ENCODE results near the gene GARIN6.
A peak's percentile ranks its signal among the peaks of the same experiment; 100 is the strongest.

Gene GARIN6

DNA sequence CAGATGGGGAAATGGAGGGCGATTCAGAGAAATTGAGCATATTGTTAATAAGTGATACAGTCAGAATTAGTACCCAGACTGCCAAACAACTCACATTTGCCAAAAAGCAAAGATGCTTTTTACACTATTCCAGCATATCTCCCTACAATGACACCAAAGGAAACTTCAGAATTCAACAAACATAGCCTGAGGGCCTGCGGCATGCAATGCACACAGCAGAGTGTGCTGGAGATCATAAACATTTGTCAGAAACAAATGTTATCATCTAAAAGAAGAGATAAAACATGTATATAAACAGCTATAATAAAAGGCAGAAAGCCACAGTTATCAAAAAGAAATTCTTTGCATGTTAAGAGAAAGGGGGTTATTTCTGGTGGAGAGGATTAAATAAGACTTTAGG is 20.1 kb upstream of the GARIN6 start:
- H3K9me3 ChIP-seq (ENCODE audit: severe bottlenecking): no peaks in the 10 kb centered on the region
- no peak overlapping the region for H3K4me3 ChIP-seq (ENCODE audit: severe bottlenecking)
- TF ChIP-seq, protein P1, sequence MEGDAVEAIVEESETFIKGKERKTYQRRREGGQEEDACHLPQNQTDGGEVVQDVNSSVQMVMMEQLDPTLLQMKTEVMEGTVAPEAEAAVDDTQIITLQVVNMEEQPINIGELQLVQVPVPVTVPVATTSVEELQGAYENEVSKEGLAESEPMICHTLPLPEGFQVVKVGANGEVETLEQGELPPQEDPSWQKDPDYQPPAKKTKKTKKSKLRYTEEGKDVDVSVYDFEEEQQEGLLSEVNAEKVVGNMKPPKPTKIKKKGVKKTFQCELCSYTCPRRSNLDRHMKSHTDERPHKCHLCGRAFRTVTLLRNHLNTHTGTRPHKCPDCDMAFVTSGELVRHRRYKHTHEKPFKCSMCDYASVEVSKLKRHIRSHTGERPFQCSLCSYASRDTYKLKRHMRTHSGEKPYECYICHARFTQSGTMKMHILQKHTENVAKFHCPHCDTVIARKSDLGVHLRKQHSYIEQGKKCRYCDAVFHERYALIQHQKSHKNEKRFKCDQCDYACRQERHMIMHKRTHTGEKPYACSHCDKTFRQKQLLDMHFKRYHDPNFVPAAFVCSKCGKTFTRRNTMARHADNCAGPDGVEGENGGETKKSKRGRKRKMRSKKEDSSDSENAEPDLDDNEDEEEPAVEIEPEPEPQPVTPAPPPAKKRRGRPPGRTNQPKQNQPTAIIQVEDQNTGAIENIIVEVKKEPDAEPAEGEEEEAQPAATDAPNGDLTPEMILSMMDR (IDR thresholded peaks at IDR 0.05; ENCODE audit: poor library complexity, severe bottlenecking): no peak
- H3K4me1 ChIP-seq (ENCODE audit: insufficient read depth, poor library complexity, severe bottlenecking): no peaks in the 10 kb centered on the region
- no peaks in the 10 kb centered on the region for H3K36me3 ChIP-seq (ENCODE audit: low read depth)
- ATAC-seq (ENCODE audit: low read depth): no peak
- H3K27ac ChIP-seq (ENCODE audit: poor library complexity, severe bottlenecking): no peak overlapping the region
- H3K27me3 ChIP-seq (ENCODE audit: insufficient read depth, poor library complexity, severe bottlenecking): no peaks in the 10 kb centered on the region
- no peak for DNase-seq (ENCODE audit: low spot score)

DNA sequence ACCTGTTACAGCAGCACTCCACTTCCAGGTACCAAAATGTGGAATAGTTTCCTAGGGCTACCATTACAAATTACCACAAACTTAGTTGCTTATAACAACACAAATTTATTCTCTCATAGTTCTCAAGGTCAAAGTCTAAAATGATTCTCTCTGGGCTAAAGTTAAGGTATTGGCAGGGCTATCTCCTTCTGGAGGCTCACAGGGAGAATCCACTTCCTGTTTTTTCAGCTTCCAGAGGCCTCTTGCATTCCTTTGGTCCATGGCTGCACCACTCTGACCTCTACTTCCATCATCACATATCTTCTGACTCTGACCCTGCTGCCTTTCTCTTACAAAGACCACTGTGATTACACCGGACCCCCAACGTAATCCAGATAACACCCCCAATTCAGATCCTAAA is 2.9 kb upstream of the GARIN6 start:
- ATAC-seq (ENCODE audit: low read depth) (no peak), DNase-seq (ENCODE audit: low spot score) (no peak)
- Histone ChIP-seq H3K27me3 (ENCODE audit: insufficient read depth, poor library complexity, severe bottlenecking) (no peaks in the 10 kb centered on the region), H3K27ac (ENCODE audit: poor library complexity, severe bottlenecking) (no peak overlapping the region), H3K36me3 (ENCODE audit: low read depth) (no peaks in the 10 kb centered on the region), H3K4me1 (ENCODE audit: insufficient read depth, poor library complexity, severe bottlenecking) (no peaks in the 10 kb centered on the region), H3K9me3 (ENCODE audit: severe bottlenecking) (no peaks in the 10 kb centered on the region), H3K4me3 (ENCODE audit: severe bottlenecking) (no peak overlapping the region)
- TF ChIP-seq, protein P1 (IDR thresholded peaks at IDR 0.05; ENCODE audit: poor library complexity, severe bottlenecking): no peak

DNA sequence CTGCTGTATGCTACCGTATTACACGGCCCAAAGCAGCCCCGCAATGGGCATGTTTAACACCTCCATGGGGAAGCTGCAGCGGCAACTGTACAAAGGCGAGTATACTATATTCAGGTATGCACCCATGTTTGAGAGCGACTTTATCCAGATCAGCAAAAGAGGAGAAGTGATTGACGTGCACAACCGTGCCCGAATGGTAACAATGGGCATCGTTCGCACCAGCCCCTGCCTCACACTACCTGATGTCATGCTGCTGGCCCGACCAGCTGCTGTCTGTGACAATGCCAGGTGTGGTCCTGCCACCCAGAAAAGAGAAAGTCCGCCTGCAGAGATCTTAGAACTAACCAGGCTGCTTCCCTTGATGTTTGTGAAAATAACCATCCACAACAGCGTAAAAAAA is 630 bp downstream of the GARIN6 start:
- ATAC-seq (ENCODE audit: low read depth) (no peak), DNase-seq (ENCODE audit: low spot score) (no peak)
- Histone ChIP-seq H3K4me3 (ENCODE audit: severe bottlenecking) (no peak overlapping the region), H3K27me3 (ENCODE audit: insufficient read depth, poor library complexity, severe bottlenecking) (no peaks in the 10 kb centered on the region), H3K9me3 (ENCODE audit: severe bottlenecking) (no peaks in the 10 kb centered on the region), H3K27ac (ENCODE audit: poor library complexity, severe bottlenecking) (no peak overlapping the region), H3K4me1 (ENCODE audit: insufficient read depth, poor library complexity, severe bottlenecking) (no peaks in the 10 kb centered on the region), H3K36me3 (ENCODE audit: low read depth) (no peaks in the 10 kb centered on the region)
- TF ChIP-seq, protein P1 (IDR thresholded peaks at IDR 0.05; ENCODE audit: poor library complexity, severe bottlenecking): no peak

DNA sequence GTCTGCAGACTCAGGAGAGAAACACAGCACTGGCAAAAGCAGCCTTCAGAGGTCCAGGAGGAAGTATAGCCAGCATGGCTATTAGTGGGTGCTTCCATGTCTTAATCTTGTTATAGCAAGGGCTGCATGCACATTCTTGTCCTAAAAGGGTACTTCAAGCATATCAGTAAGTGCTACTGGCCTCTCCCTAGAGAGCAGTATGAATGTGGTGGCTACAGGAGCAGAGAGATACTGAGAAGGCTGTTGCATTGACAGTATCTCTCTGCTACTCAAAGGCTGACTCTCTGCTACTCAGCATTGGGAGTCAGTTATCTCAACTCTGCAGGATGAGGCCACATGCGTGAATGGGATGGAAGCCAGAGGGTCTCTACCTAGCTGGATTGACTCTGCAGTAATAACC is 2.0 kb downstream of the GARIN6 start:
- Histone ChIP-seq H3K4me3 (ENCODE audit: severe bottlenecking) (no peak overlapping the region), H3K36me3 (ENCODE audit: low read depth) (no peaks in the 10 kb centered on the region), H3K27me3 (ENCODE audit: insufficient read depth, poor library complexity, severe bottlenecking) (no peaks in the 10 kb centered on the region), H3K27ac (ENCODE audit: poor library complexity, severe bottlenecking) (no peak overlapping the region), H3K9me3 (ENCODE audit: severe bottlenecking) (no peaks in the 10 kb centered on the region), H3K4me1 (ENCODE audit: insufficient read depth, poor library complexity, severe bottlenecking) (no peaks in the 10 kb centered on the region)
- ATAC-seq (ENCODE audit: low read depth) (no peak), DNase-seq (ENCODE audit: low spot score) (no peak)
- TF ChIP-seq, protein P1 (IDR thresholded peaks at IDR 0.05; ENCODE audit: poor library complexity, severe bottlenecking): no peak

DNA sequence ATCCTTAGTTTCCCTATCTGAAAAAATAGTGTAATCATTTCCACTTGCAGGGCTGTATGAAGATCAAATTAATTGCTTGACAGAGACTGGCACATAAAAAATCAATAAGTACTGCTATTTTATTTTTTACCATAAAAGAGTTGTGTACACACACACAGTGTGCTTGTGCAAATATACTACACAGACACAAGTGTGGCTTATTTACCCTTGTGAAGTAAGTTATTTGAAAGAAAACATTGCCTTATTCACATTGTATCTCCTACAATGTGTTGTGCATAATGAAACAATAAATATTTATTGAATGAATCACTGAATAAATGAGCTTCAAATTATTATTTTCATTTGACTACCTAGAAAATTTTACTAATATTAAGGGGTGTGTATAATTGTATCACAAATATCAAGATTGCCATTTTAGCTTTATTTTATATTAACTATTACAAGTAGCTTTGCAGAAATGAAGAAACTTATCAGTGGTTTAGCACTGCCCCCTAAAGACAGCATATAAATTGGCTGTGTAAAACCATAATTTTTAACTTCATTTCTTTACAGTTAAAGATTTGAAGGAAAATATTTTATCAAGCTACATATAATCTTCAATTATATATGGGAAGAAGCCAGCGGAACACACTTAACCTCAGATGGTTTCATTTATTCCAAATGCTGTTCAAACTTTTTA is 11.3 kb downstream of the GARIN6 start:
- TF ChIP-seq, protein P1 (IDR thresholded peaks at IDR 0.05; ENCODE audit: poor library complexity, severe bottlenecking): peak; percentile 54
- Histone ChIP-seq H3K4me1 (ENCODE audit: insufficient read depth, poor library complexity, severe bottlenecking) (no peaks in the 10 kb centered on the region), H3K4me3 (ENCODE audit: severe bottlenecking) (no peak overlapping the region), H3K9me3 (ENCODE audit: severe bottlenecking) (no peaks in the 10 kb centered on the region), H3K27ac (ENCODE audit: poor library complexity, severe bottlenecking) (no peak overlapping the region), H3K27me3 (ENCODE audit: insufficient read depth, poor library complexity, severe bottlenecking) (no peaks in the 10 kb centered on the region), H3K36me3 (ENCODE audit: low read depth) (no peaks in the 10 kb centered on the region)
- ATAC-seq (ENCODE audit: low read depth) (no peak), DNase-seq (ENCODE audit: low spot score) (no peak)

All from RWPE2 (cell line).